Neural progenitor cell (in vitro differentiated cells): Measurements from ENCODE around the gene ATP23. TPM values are rescaled to one million over a fixed set of nuclear protein-coding genes. Genes with fewer than 3 reads are reported as not detected.

ENCODE experiments used
- DNase-seq: peaks from one replicate; pipeline ENCODE4 v3.0.0-alpha.2; 2016; ENCODE audit warnings: low spot score
- H2AFZ ChIP-seq: fragments of 200-600 bp; sonication (generic); replicated peaks from 2 replicates; pipeline ENCODE4 v1.6.1; 2016; ENCODE audit warnings: antibody characterized with exemption
- H3F3A ChIP-seq: fragments of 200-600 bp; sonication (generic); 2 replicates; pipeline ENCODE4 v1.6.1; 2016; ENCODE audit warnings: antibody characterized with exemption, low read depth
- H3K27ac ChIP-seq: fragments of 200-600 bp; sonication (generic); 2 replicates; pipeline ENCODE4 v1.5.1; 2016; ENCODE audit warnings: mild to moderate bottlenecking
- H3K27me3 ChIP-seq: fragments of 200-600 bp; sonication (generic); 2 replicates; pipeline ENCODE4 v1.6.1; 2016; ENCODE audit warnings: mild to moderate bottlenecking, moderate library complexity
- H3K36me3 ChIP-seq: fragments of 200-600 bp; sonication (generic); 2 replicates; pipeline ENCODE4 v1.5.1; 2016
- H3K4me1 ChIP-seq: fragments of 200-600 bp; sonication (generic); 2 replicates; pipeline ENCODE4 v1.6.1; 2016; ENCODE audit warnings: mixed run types
- H3K4me2 ChIP-seq: fragments of 200-600 bp; sonication (generic); 2 replicates; pipeline ENCODE4 v1.6.1; 2016
- H3K4me3 ChIP-seq: fragments of 200-600 bp; sonication (generic); 2 replicates; pipeline ENCODE4 v1.5.1; 2016
- H3K79me2 ChIP-seq: fragments of 200-600 bp; sonication (generic); 2 replicates; pipeline ENCODE4 v1.6.1; 2016; ENCODE audit warnings: low read depth
- H3K9ac ChIP-seq: fragments of 200-600 bp; sonication (generic); 2 replicates; pipeline ENCODE4 v1.6.1; 2016
- H3K9me3 ChIP-seq: fragments of 200-600 bp; sonication (generic); 2 replicates; pipeline ENCODE4 v1.5.1; 2016; ENCODE audit warnings: low read depth
- H4K20me1 ChIP-seq: fragments of 200-600 bp; sonication (generic); 2 replicates; pipeline ENCODE4 v1.6.1; 2016; ENCODE audit warnings: low read depth
- H3K27ac Mint-ChIP-seq: 3 replicates; pipeline ENCODE4 v1.8.0; 2021; ENCODE audit warnings: mixed read lengths
- H3K27me3 Mint-ChIP-seq: 2 replicates; pipeline ENCODE4 v1.8.0; 2022; ENCODE audit warnings: low read depth, mild to moderate bottlenecking, inconsistent platforms, moderate library complexity, mixed read lengths; ENCODE audit not compliant: insufficient read depth
- H3K36me3 Mint-ChIP-seq: 3 replicates; pipeline ENCODE4 v1.8.0; 2021; ENCODE audit warnings: mixed read lengths
- H3K4me1 Mint-ChIP-seq: 3 replicates; pipeline ENCODE4 v1.8.0; 2021; ENCODE audit warnings: mixed read lengths
- H3K4me3 Mint-ChIP-seq: 3 replicates; pipeline ENCODE4 v1.8.0; 2021; ENCODE audit warnings: mild to moderate bottlenecking, moderate library complexity, mixed read lengths
- H3K9me3 Mint-ChIP-seq: 3 replicates; pipeline ENCODE4 v1.8.0; 2020; ENCODE audit warnings: mixed read lengths
- EZH2 ChIP-seq: fragments of 200-600 bp; sonication (generic); IDR thresholded peaks from 2 replicates; pipeline ENCODE4 v1.6.1; 2017; ENCODE audit warnings: antibody characterized with exemption, mild to moderate bottlenecking, moderate library complexity
- EZH2phosphoT487 ChIP-seq: fragments of 200-600 bp; sonication (generic); IDR thresholded peaks from 2 replicates; pipeline ENCODE4 v1.6.1; 2017; ENCODE audit warnings: antibody characterized with exemption
- total RNA-seq: library from RNA; depleted of rRNA; stranded (reverse); fragments of >200 nt; gene quantifications from 2 replicates; pipeline ENCODE4 v1.2.3, GENCODE V29; 2015; ENCODE audit warnings: low replicate concordance
- TF ChIP-seq, protein P1 (sequence below): fragments of 200-600 bp; sonication (generic); IDR thresholded peaks from 2 replicates; pipeline ENCODE4 v1.5.1; 2017; ENCODE audit warnings: antibody characterized with exemption, mild to moderate bottlenecking

ATP23 gene, protein sequence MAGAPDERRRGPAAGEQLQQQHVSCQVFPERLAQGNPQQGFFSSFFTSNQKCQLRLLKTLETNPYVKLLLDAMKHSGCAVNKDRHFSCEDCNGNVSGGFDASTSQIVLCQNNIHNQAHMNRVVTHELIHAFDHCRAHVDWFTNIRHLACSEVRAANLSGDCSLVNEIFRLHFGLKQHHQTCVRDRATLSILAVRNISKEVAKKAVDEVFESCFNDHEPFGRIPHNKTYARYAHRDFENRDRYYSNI
- 6.3 and 11.4 TPM in 2 replicates for total RNA-seq

DNA sequence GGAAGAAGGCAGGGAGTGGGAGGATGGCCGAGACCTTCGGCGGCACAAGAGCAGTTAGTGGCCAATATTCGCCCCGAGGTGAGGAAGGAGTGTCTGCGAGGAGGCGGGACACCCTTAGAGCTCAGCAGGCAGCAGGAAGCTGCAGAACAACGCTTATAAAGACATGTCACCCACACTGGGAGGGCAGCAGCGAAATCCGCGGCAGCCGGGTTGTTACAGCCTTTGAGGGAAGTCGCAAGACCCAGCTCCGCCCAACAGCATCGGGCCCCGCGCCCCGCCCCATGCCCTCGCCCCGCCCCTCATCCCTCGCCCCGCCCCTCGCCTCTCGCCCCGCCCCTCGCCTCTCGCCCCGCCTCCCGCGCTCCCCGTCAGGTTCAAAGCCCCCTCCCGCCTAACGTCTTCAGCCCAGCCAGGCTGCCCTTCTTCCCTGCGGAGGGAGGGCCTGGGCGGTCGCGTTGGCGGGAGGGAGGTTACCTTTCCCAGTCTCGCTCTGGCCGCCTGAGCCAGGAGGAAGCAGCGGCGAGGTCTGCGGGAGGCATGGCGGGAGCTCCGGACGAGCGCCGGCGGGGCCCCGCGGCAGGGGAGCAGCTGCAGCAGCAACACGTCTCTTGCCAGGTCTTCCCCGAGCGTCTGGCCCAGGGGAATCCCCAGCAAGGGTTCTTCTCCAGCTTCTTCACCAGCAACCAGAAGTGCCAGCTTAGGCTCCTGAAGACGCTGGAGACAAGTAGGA lies at the start of gene ATP23:
TSS of gene ATP23 (plus strand) at position 403 of the 730 bp plus-strand sequence. CDS start at position 538, 135 bp downstream.
- Histone ChIP-seq H3K4me2 (peak within 1 kb of the TSS; percentile 98), H3K79me2 (no peaks in the 10 kb centered on the region), H3K4me1 (no peaks in the 10 kb centered on the region), H3K9me3 (no peaks in the 10 kb centered on the region), H4K20me1 (no peaks in the 10 kb centered on the region), H3K27me3 (peaks cover 62% of the 10 kb centered on the region), H3K9ac (no peak within 1 kb of the TSS), H3K27ac (no peak within 1 kb of the TSS), H3K4me3 (peak within 1 kb of the TSS; percentile 70), H2AFZ (peak within 1 kb of the TSS; percentile 98), H3K36me3 (no peaks in the 10 kb centered on the region), H3F3A (peaks cover 5% of the 10 kb centered on the region)
- Mint-ChIP-seq H3K27ac (no peak within 1 kb of the TSS), H3K4me1 (peaks cover 17% of the 10 kb centered on the region), H3K9me3 (no peaks in the 10 kb centered on the region), H3K4me3 (peak within 1 kb of the TSS; percentile 92), H3K27me3 (no peaks in the 10 kb centered on the region), H3K36me3 (no peaks in the 10 kb centered on the region)
- no peak for TF ChIP-seq EZH2
- TF ChIP-seq EZH2phosphoT487 = no peak
- DNase-seq = peak; percentile 89

DNA sequence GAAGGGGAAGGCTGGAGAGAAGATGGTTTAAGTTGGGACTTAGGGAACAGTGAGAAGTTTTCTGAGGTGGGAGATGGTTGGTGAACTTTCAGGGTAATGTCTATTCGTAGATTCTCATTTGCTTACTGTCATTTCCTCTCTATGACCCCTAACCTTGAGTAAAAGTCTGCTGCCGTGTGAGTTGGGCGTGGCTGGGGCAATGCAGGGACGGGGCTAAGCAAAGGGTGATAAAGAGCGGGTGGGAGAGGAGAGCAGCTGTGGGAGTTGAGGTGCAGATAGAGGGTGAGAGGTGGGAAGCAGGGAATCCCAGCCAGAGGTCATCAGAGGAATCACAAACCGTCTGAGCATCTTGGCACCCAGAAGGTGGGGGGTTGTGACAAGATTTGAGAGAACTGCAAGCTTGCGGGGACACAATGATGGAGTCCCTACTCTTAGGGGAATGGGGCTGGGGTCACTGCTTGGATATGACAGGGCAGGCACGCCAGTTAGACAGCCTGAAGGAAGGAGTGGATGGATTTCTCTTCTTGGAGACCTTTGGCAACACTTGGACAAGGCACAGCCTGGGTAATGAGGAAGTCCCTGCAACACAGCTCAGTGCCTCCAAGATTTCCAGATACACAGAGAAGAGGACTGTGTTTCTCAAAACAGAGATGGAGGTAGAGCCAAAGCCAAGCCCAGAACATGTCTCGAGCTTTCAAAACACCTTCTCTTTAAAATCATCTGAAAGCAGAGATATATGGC lies 49.0 kb upstream of the ATP23 start:
- H3K4me3 Mint-ChIP-seq = no peak overlapping the region
- Histone ChIP-seq H3K9ac (no peak overlapping the region), H3F3A (peaks cover 32% of the 10 kb centered on the region), H3K4me3 (no peak overlapping the region), H3K79me2 (no peaks in the 10 kb centered on the region), H3K36me3 (no peaks in the 10 kb centered on the region), H2AFZ (no peak overlapping the region), H3K9me3 (no peaks in the 10 kb centered on the region), H4K20me1 (no peaks in the 10 kb centered on the region), H3K4me2 (no peak overlapping the region), H3K27me3 (no peaks in the 10 kb centered on the region), H3K27ac (no peak overlapping the region), H3K4me1 (peaks cover 59% of the 10 kb centered on the region)
- peaks cover 9% of the 10 kb centered on the region for H3K27me3 Mint-ChIP-seq
- DNase-seq = no peak
- H3K9me3 Mint-ChIP-seq = peaks cover 3% of the 10 kb centered on the region
- no peaks in the 10 kb centered on the region for H3K36me3 Mint-ChIP-seq
- no peak for TF ChIP-seq EZH2phosphoT487
- TF ChIP-seq, protein P1, sequence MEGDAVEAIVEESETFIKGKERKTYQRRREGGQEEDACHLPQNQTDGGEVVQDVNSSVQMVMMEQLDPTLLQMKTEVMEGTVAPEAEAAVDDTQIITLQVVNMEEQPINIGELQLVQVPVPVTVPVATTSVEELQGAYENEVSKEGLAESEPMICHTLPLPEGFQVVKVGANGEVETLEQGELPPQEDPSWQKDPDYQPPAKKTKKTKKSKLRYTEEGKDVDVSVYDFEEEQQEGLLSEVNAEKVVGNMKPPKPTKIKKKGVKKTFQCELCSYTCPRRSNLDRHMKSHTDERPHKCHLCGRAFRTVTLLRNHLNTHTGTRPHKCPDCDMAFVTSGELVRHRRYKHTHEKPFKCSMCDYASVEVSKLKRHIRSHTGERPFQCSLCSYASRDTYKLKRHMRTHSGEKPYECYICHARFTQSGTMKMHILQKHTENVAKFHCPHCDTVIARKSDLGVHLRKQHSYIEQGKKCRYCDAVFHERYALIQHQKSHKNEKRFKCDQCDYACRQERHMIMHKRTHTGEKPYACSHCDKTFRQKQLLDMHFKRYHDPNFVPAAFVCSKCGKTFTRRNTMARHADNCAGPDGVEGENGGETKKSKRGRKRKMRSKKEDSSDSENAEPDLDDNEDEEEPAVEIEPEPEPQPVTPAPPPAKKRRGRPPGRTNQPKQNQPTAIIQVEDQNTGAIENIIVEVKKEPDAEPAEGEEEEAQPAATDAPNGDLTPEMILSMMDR = no peak
- no peak for TF ChIP-seq EZH2
- H3K27ac Mint-ChIP-seq = peak overlapping the region; percentile 3
- H3K4me1 Mint-ChIP-seq = peaks cover 58% of the 10 kb centered on the region

- Histone ChIP-seq H3K36me3 (no peaks in the 10 kb centered on the region), H2AFZ (peak overlapping the region; percentile 89), H4K20me1 (no peaks in the 10 kb centered on the region), H3K4me1 (peaks cover 60% of the 10 kb centered on the region), H3K4me3 (no peak overlapping the region), H3K9ac (no peak overlapping the region), H3K4me2 (peak overlapping the region; percentile 40), H3K79me2 (no peaks in the 10 kb centered on the region), H3K27ac (peak overlapping the region; percentile 60), H3K27me3 (no peaks in the 10 kb centered on the region), H3K9me3 (no peaks in the 10 kb centered on the region), H3F3A (peaks cover 32% of the 10 kb centered on the region)
- Mint-ChIP-seq H3K4me1 (peaks cover 61% of the 10 kb centered on the region), H3K27ac (peak overlapping the region; percentile 99), H3K9me3 (peaks cover 3% of the 10 kb centered on the region), H3K4me3 (peak overlapping the region; percentile 67), H3K36me3 (no peaks in the 10 kb centered on the region), H3K27me3 (peaks cover 13% of the 10 kb centered on the region)
- TF ChIP-seq EZH2phosphoT487 (no peak), EZH2 (no peak)
- TF ChIP-seq, protein P1 = no peak
- peak; percentile 47 for DNase-seq
Observed at GRCh38 chr12:57893431-57894353, 47.7 kb upstream of the ATP23 start.
